GM12874 (cell line): ENCODE measurements around the gene MSN.

Experiments used
- TF ChIP-seq, protein P1 (sequence below): IDR thresholded peaks from 2 replicates; pipeline ENCODE4 v1.5.1; 2011; ENCODE audit warnings: low read depth, mild to moderate bottlenecking, control low read depth, low read length, moderate library complexity; ENCODE audit not compliant: insufficient read depth

Gene MSN

GRCh38 chrX:65642914-65643491 lies 24.5 kb upstream of the MSN start:
- TF ChIP-seq, protein P1, sequence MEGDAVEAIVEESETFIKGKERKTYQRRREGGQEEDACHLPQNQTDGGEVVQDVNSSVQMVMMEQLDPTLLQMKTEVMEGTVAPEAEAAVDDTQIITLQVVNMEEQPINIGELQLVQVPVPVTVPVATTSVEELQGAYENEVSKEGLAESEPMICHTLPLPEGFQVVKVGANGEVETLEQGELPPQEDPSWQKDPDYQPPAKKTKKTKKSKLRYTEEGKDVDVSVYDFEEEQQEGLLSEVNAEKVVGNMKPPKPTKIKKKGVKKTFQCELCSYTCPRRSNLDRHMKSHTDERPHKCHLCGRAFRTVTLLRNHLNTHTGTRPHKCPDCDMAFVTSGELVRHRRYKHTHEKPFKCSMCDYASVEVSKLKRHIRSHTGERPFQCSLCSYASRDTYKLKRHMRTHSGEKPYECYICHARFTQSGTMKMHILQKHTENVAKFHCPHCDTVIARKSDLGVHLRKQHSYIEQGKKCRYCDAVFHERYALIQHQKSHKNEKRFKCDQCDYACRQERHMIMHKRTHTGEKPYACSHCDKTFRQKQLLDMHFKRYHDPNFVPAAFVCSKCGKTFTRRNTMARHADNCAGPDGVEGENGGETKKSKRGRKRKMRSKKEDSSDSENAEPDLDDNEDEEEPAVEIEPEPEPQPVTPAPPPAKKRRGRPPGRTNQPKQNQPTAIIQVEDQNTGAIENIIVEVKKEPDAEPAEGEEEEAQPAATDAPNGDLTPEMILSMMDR: no peak

DNA sequence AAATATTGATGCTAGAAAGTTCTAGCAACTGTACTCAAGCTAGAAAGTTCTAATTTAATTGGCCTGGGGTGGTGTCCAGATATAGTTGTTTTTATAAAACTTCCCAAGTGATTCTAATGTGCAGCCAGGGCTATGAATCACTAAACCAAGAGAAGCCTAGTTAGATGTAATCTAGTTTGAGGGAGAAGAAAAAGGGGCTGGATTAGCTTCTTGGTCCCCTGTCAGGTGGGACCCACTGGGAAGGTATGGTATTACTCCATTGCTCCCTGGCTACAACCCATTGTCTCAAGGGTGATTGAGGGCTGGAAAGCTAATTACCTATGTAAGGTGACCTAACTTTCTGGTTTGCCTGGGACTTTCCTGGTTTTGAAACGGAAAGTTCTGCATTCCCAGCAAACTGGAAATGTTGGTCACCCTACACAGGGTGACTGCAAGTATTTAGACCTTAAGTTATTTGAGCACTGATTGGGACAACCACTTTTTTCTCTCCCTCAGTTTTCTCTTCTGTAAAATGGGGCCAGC lies 23.9 kb upstream of the MSN start:
- TF ChIP-seq, protein P1: no peak

GRCh38 chrX:65644621-65645289 lies 22.7 kb upstream of the MSN start:
- TF ChIP-seq, protein P1: no peak

DNA sequence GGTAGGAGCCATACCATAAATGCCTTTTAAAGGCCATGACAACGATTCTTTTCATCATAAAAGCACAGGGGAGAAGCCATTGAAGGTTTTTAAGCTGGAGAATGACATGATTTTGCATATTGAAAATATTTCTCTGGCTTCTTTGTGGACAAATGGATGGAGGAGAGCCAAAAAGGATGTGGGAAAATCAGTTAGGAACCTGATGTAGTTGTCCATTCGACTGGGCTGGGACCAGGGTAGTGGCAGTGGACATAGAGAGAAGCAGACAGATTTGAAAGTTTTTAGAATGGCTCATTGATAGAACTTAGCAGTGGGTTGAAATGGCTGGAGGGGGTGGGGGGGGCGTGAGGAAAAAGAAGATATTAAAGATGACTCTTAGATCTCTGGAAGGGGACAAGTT lies 19.7 kb upstream of the MSN start:
- TF ChIP-seq, protein P1: no peak

DNA sequence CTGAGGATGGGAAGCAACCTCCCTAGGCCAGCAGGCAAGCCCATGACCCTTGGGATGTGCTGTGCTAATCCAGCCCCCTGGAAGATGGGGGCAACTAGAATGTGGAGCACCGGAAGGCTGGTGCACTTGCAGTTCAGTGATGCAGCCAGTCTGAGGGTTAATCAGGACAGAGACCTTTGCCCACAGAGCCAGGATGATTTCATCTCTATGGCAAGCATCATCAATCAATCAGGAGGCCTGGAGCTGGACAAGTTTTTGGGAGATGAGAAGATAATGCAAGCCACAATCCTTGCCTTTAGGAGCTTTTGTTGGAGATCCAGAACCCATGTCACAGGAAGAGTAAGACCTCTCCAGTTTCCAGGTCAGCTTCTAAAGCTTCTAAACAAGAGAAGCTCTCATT lies 15.4 kb upstream of the MSN start:
- TF ChIP-seq, protein P1: no peak

DNA sequence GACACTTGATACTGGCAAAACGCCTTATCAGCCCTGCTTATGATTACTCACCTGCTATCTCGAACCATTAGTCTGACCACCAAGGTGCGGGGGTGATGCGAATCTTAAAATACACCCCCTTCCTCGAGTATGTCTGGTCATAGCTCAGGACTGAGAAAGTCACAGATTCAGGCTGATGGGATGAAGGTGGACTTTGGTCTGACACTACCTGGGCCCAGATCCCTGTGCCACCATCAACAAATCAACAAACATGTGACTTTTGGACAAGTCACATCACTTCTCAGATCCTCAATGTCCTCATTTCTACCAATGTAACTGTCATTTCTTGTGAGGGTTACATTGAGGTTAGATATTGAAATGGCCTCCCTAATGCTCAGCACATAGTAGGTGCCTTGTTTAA lies 9.8 kb upstream of the MSN start:
- TF ChIP-seq, protein P1: no peak

DNA sequence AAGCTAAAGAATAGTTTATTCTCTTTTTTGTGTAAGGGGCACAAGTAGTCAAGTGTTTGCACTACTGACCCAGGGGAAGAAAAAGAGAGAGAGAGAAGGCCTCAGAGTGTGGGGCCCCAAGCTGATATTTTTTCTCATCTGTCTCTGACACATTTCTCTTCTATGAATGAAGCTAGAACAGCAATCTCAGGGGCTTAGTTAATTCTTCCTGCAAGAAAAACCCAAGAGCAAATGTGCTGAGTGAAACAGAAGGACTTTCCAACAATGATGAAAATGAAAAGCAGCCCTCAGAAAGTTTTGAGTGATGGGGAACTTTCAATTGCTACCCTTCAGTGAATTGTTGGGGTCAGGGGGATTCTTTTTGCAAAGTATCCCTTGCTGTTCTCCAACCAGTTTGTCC lies 9.2 kb upstream of the MSN start:
- TF ChIP-seq, protein P1: no peak
